ENCODE results near the gene CKB.

CKB gene

DNA sequence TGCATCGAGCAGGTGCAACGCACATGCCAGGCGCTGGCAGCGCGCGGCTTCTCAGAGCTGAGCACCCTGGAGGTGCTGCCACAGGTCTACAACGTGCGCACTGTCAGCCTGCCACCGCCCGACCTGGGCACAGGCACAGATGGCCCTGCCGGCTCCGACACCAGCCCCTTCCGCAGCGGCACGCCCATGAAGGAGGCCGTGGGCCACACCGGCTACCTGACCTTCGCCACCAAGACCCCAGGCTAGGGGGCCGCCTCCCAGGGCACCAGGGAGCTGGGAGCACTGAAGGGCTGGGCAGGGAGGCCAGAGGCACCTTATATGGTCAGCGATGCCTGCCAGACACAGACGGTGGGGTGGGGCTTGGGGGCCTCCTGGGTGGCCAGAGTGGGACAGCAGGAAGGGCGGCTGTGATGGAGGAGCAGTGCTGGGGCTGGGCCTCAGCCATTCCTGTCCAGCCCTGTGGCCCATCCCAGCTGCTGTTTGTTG, 12.0 kb upstream of the CKB start:
- TF ChIP-seq, protein P1, sequence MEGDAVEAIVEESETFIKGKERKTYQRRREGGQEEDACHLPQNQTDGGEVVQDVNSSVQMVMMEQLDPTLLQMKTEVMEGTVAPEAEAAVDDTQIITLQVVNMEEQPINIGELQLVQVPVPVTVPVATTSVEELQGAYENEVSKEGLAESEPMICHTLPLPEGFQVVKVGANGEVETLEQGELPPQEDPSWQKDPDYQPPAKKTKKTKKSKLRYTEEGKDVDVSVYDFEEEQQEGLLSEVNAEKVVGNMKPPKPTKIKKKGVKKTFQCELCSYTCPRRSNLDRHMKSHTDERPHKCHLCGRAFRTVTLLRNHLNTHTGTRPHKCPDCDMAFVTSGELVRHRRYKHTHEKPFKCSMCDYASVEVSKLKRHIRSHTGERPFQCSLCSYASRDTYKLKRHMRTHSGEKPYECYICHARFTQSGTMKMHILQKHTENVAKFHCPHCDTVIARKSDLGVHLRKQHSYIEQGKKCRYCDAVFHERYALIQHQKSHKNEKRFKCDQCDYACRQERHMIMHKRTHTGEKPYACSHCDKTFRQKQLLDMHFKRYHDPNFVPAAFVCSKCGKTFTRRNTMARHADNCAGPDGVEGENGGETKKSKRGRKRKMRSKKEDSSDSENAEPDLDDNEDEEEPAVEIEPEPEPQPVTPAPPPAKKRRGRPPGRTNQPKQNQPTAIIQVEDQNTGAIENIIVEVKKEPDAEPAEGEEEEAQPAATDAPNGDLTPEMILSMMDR (IDR thresholded peaks at IDR 0.05; ENCODE audit: borderline replicate concordance, insufficient read depth, low read depth, low read length) = no peak
- no peak overlapping the region for H3K4me3 ChIP-seq (ENCODE audit: low read depth, low read length)

DNA sequence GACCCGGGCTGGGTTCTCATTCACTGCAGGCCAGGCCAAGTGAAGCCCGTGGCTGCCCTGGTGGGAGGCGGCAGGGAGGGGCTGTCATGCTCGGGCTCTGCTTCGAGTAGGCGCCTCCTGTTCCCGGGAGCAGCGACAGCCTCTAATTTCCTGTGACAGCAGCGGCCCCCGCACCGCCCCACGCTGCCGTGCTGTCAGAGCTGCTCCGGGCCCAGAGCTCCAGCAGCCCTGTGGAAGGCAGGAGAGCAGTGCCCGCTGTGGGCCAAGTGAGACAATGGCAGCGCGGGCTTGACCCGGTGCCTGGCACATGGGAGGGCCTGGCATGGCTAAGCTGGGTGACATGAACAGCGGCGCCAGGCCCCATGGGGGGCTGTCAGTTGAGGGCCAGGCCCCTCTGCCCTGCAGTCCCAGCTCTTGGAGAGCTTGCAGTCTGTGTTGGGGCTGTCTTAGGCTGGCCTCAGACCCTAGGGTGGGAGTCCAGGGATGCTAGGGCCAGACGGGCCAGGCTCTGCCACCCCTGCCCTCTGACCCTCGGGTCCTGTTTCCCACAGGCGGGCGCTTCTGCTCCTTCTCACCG, 11.5 kb upstream of the CKB start:
- H3K4me3 ChIP-seq (ENCODE audit: low read depth, low read length) = no peak overlapping the region
- TF ChIP-seq, protein P1 (IDR thresholded peaks at IDR 0.05; ENCODE audit: borderline replicate concordance, insufficient read depth, low read depth, low read length) = no peak

DNA sequence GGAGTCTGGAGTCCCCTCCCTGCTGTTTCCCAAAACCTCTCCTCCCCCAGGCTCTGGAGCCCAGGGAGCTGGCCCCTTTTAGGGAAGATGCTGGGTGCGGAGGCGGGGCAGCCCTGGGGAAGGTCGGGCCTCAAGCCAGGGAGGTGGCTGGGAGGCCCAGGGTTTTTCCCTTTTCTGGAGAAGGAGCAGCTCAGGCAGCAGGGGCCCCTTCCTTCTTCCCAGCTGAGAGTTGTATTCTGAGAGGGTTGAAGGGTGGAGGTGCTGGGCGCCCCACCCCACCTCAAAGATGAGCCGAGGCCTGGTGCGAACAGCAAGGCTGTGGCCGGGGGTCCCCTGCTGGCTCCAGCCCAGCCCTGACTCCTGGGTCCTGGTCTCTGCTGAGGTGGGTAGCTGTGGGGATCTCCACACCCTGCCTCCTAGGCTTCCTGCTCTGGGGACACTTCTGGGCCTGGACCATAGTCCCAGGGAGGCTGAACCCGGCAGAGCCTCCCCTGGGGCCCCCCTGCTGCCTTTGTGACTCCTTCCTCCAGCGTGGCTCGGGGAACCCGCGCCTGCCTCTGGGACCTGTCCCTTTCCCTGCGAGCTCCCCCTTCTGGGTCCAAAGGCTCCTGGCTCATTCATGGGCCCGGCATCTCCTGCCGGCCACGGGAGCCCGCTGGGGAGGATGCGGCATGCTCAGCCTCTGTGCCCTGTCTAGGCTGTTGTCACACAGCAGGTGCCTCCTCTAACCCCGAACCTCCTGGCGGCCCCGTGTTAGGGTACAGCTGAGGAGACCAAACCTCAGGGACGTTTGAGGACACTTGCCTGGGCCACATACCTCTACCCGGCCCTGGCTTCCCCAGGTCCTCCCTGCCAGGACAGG, 10.7 kb upstream of the CKB start:
- no peak overlapping the region for H3K4me3 ChIP-seq (ENCODE audit: low read depth, low read length)
- TF ChIP-seq, protein P1 (IDR thresholded peaks at IDR 0.05; ENCODE audit: borderline replicate concordance, insufficient read depth, low read depth, low read length) = no peak

GRCh38 chr14:103532216-103533136, 9.8 kb upstream of the CKB start:
- TF ChIP-seq, protein P1 (IDR thresholded peaks at IDR 0.05; ENCODE audit: borderline replicate concordance, insufficient read depth, low read depth, low read length) = no peak
- no peak overlapping the region for H3K4me3 ChIP-seq (ENCODE audit: low read depth, low read length)

- TF ChIP-seq, protein P1 (IDR thresholded peaks at IDR 0.05; ENCODE audit: borderline replicate concordance, insufficient read depth, low read depth, low read length) = no peak
- no peak overlapping the region for H3K4me3 ChIP-seq (ENCODE audit: low read depth, low read length)
These were observed 9.0 kb upstream of the CKB start for GRCh38 chr14:103531421-103532215.

- no peak overlapping the region for H3K4me3 ChIP-seq (ENCODE audit: low read depth, low read length)
- TF ChIP-seq, protein P1 (IDR thresholded peaks at IDR 0.05; ENCODE audit: borderline replicate concordance, insufficient read depth, low read depth, low read length) = no peak
These were observed 8.2 kb upstream of the CKB start for GRCh38 chr14:103530831-103531230.

All from GM12875 (cell line).